PC-9 (cell line): ENCODE measurements around the gene ITFG1.

Source experiments
- CTCF ChIP-seq: fragments of 200-600 bp; sonication (generic); conservative IDR thresholded peaks from 2 replicates; pipeline ENCODE4 v1.6.1; 2017; ENCODE audit warnings: mixed run types, antibody characterized with exemption, mild to moderate bottlenecking, moderate library complexity
- EZH2 ChIP-seq: fragments of 200-600 bp; sonication (generic); IDR thresholded peaks from 2 replicates; pipeline ENCODE4 v1.8.0; 2017; ENCODE audit warnings: antibody characterized with exemption, low read depth

DNA sequence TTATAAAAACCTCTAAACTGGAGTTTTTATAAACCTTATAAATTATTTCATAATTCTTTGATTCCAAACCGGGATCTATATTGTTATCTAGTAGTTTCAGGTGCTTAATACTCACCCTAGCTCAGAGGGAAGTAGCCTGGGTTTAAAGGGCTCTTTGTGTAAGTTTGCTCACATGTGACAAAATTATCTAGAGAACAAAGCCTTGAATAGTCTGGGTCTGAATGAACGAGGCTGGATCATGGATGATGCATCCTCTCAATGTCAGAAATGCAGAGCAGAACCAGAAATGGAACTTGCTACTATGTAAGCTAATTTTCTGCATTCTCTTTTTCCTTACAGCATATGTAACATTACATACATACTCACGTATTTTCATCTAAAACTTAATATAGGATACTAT is 213.2 kb downstream of the ITFG1 start:
- no peak for TF ChIP-seq CTCF
- no peak for TF ChIP-seq EZH2
